Stimulated activated CD4-positive, alpha-beta T cell treated with anti-CD3 and anti-CD28 coated beads, Interleukin-1b, Interleukin-23, amount 100 ng/mL, for 4 hours (primary cell): Measurements from ENCODE around the gene ADCY3.

Experiments
- DNase-seq, 2 donors: peaks; one replicate each; pipeline ENCODE4 v3.0.0-alpha.2; 2020; ENCODE audit warnings: low read depth in 2 of 2

The ADCY3 gene

GRCh38 chr2:24831221-24832072 lies 88.6 kb downstream of the ADCY3 start:
- no peak for DNase-seq

GRCh38 chr2:24830786-24831185 lies 89.3 kb downstream of the ADCY3 start:
- no peak for DNase-seq

DNA sequence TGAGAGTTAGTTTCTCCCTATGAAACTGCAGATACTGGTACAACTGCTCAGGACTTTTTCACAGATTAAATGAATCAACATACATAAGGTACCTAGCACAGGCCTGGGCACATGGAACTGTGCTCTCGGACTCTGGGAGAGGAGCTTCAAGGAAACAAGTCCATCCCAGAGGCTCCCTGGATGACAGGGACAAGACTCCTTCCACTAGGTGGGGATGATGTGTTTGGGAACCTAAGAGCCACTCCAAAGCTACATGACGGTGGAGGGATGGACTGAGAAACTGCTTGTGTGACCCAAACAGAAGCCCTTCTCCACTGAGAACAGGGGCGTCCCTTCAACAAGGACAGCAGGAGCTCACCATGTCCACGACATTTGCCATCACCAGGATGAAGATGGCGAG lies 89.7 kb downstream of the ADCY3 start:
- no peak for DNase-seq

- DNase-seq: no peak
Observed at GRCh38 chr2:24828238-24828996, 91.6 kb downstream of the ADCY3 start.

GRCh38 chr2:24827321-24828237 lies 92.5 kb downstream of the ADCY3 start:
- peak; percentile 50 to 58 for DNase-seq

GRCh38 chr2:24826773-24827145 lies 93.3 kb downstream of the ADCY3 start:
- DNase-seq: no peak

- no peak for DNase-seq
Observed at GRCh38 chr2:24825883-24826772, 93.9 kb downstream of the ADCY3 start.

GRCh38 chr2:24824966-24825882 lies 94.8 kb downstream of the ADCY3 start:
- peak; percentile 12 to 31 for DNase-seq

DNA sequence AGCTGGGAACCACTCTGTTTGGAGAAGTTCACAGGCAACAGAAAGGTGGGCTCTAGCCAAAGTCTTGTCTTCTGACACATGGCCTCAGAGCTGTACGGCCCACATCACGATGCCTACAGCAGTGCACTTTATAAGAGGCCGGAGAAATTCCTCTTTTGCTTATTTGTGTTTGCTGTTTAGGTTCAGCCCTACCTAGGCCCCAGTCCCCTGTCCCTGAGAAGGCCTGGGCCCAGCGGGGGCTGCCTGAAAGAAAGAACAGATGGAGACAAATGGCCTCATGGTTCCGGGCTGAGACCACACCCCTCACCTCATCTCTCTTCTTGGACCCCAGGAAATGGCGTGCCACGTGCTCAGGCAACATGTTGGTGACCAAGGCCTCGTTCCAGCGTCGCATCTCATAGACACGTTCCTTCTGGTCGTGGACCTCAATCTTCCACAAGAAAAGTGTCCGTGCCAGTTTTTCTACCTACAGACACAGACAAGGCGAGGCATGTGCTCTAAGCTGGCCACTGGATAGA lies 95.9 kb downstream of the ADCY3 start:
- no peak for DNase-seq

DNA sequence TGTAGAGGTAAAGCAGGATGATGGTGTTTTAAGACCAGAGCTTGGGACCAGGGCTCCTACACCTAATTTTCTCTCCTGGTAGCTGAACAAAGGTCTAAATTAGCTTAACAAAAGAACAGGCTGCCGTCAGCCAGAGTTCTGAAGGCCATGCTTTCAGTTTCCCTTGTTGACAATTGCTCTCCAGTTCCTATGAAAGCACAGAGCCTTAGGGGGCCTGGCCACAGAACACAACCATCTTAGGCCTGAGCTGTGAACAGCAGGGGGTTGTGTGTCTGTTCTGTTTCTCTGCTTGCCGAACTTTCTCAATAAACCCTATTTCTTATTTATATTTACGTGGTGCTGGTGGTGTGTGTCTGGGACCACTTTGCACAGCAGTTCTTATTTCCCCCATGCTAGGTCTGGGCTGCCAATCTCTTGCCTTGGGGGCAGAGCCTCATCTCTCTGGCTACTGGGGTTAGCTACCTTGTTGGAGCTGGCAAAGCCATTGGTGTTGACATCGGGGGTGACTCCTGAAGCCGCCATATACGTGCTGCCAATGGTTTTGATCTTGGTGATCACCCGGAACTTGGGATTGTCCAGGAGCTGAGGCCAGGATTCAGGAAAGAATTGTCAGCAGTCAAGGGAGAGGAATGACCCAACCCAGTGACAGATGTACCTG lies 97.9 kb downstream of the ADCY3 start:
- no peak for DNase-seq

DNA sequence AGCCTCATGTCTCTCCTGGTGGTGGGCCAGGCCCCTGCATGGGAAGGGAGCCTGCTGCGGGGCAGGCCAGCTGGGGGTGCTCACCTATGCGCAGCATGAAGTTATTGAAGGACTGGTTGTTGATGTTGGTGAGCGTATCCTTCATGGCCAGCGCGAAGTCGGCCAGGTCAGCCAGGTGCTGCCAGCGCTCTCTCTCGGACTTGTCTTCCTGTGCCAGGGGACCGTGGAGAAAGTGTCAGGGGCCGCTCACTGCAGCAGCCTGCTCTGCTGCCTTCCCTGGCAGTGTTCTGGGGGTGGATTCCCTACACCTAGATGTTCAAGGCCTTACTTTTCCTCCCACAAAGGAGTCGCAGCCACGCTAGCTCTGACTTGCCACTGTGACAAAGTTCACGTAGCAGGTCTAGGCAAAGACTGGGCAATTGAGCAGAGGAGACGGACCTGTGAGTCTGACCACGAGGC lies 98.6 kb downstream of the ADCY3 start:
- no peak for DNase-seq

DNA sequence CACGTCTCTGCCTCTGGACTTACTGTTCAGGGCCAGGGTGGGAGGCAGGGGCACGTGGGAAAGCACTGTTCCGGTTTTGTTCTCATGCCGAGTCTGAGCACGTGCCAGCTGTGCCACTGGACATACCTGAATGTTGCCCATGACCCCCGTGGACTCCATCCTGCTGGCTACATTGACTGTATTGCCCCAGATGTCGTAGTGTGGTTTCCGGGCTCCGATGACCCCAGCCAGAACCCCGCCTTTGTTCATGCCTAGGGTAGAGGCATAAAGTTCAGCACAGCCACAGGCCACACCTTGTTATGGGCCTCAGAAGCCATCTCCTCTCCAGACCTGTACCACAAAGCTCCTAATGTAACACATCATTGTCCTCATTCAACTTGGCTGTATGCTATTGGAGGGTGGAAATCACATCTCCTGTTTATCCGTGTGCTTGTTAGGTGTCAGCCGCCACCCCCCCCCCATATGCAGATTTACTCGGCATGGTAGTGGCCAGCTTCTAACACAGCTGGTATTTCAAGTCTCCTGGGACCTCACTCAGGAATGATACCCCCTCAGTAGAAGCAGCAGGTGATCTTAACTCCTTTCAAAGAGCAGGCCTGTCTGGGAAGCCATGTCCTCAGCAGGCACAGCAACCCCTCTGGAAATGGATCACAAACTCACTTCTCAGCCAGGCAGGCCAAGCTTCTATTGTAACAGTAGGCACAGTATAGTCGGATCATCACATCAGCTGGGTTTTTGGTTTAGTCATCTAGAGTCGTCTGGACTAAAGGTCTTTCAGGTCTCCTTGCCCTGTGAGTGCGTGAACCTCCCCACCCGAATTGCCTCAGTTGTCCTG lies 99.2 kb downstream of the ADCY3 start:
- no peak for DNase-seq

GRCh38 chr2:24820175-24820513 lies 99.9 kb downstream of the ADCY3 start:
- no peak for DNase-seq

- DNase-seq: no peak
Observed at GRCh38 chr2:24819442-24820174, 100.4 kb downstream of the ADCY3 start.

DNA sequence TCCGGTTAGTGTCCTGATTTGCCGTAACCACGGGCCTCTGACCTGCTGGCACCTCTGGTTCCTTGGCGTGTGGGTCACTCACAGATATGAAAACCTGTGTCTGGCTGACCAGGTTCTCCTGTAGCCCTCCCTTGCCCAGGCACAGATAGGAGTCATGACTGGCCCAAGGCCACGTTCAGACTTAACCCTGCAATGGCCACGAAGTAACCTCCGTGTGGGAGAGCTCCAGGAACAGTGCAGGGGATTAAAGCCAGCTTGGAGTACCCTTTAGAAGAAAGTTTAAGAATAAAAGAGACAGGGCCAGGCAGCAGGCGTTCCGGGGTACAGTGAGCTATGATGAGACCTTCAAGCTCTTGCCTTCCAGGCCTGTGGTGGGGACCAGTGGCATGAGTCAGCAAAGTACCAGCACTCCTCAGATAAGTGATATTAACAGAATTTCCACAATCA lies 101.3 kb downstream of the ADCY3 start:
- no peak for DNase-seq

GRCh38 chr2:24816884-24817283 lies 103.2 kb downstream of the ADCY3 start:
- no peak for DNase-seq

- DNase-seq: no peak
Observed at GRCh38 chr2:24816404-24816803, 103.6 kb downstream of the ADCY3 start.
